Measurements from ENCODE around the gene TAF3.

The TAF3 gene

GRCh38 chr10:7937315-7937945, 119.1 kb downstream of the TAF3 start:
- DNase-seq = no peak

- no peak for DNase-seq
Observed at GRCh38 chr10:7941576-7941975, 123.3 kb downstream of the TAF3 start.

- DNase-seq = no peak
Observed at GRCh38 chr10:7942316-7942715, 124.0 kb downstream of the TAF3 start.

GRCh38 chr10:7942859-7943258, 124.6 kb downstream of the TAF3 start:
- DNase-seq = no peak

GRCh38 chr10:7944215-7944480, 125.8 kb downstream of the TAF3 start:
- DNase-seq = no peak

- no peak for DNase-seq
Observed at GRCh38 chr10:7944537-7944936, 126.2 kb downstream of the TAF3 start.

- DNase-seq = no peak
Observed at GRCh38 chr10:7945034-7945433, 126.7 kb downstream of the TAF3 start.

- DNase-seq = no peak
Observed at GRCh38 chr10:7945469-7946187, 127.3 kb downstream of the TAF3 start.

GRCh38 chr10:7948371-7949000, 130.2 kb downstream of the TAF3 start:
- no peak for DNase-seq

GRCh38 chr10:7950981-7951847, 132.9 kb downstream of the TAF3 start:
- no peak for DNase-seq

GRCh38 chr10:7952266-7952665, 134.0 kb downstream of the TAF3 start:
- no peak for DNase-seq

- DNase-seq = no peak
Observed at GRCh38 chr10:7953447-7953846, 135.1 kb downstream of the TAF3 start.

GRCh38 chr10:7955446-7955845, 137.1 kb downstream of the TAF3 start:
- DNase-seq = no peak

GRCh38 chr10:7956508-7956907, 138.2 kb downstream of the TAF3 start:
- DNase-seq = no peak

GRCh38 chr10:7957591-7957990, 139.3 kb downstream of the TAF3 start:
- DNase-seq = no peak

- DNase-seq = no peak
Observed at GRCh38 chr10:7958442-7958841, 140.1 kb downstream of the TAF3 start.

- DNase-seq = no peak
Observed at GRCh38 chr10:7960108-7960507, 141.8 kb downstream of the TAF3 start.

GRCh38 chr10:7962592-7962991, 144.3 kb downstream of the TAF3 start:
- DNase-seq = no peak

- no peak for DNase-seq
Observed at GRCh38 chr10:7965457-7965856, 147.2 kb downstream of the TAF3 start.

- DNase-seq = no peak
Observed at GRCh38 chr10:7967035-7967434, 148.7 kb downstream of the TAF3 start.

GRCh38 chr10:7968510-7969112, 150.3 kb downstream of the TAF3 start:
- no peak for DNase-seq

GRCh38 chr10:7969623-7970022, 151.3 kb downstream of the TAF3 start:
- no peak for DNase-seq

GRCh38 chr10:7971949-7972348, 153.6 kb downstream of the TAF3 start:
- DNase-seq = no peak
